Stimulated activated CD8-positive, alpha-beta memory T cell treated with anti-CD3 and anti-CD28 coated beads, Interleukin-4, amount 100 ng/mL, for 4 hours (primary cell): ENCODE results near the gene ACAD11.
"Not testable (repeated sequence)": the region's sequence is repeated elsewhere in the genome, so short reads cannot be mapped to it uniquely, and the experiment has no call there.

Experiments used
- DNase-seq, 2 donors: peaks; one replicate each; pipeline ENCODE4 v3.0.0-alpha.2; 2020; ENCODE audit warnings: low read depth in 2 of 2, low spot score in 1 of 2

ACAD11 gene

GRCh38 chr3:132556036-132556386 is 103.6 kb downstream of the ACAD11 start:
- DNase-seq: not testable (repeated sequence)

GRCh38 chr3:132555306-132556035 is 104.1 kb downstream of the ACAD11 start:
- DNase-seq: no peak

GRCh38 chr3:132554437-132554836 is 105.2 kb downstream of the ACAD11 start:
- DNase-seq: no peak

- DNase-seq: no peak
Observed at GRCh38 chr3:132553826-132554225, 105.8 kb downstream of the ACAD11 start.

GRCh38 chr3:132550579-132551305 is 108.9 kb downstream of the ACAD11 start:
- no peak for DNase-seq

- no peak for DNase-seq
Observed at GRCh38 chr3:132549890-132550578, 109.6 kb downstream of the ACAD11 start.

- DNase-seq: no peak
Observed at GRCh38 chr3:132549169-132549568, 110.4 kb downstream of the ACAD11 start.

GRCh38 chr3:132545471-132545870 is 114.1 kb downstream of the ACAD11 start:
- no peak for DNase-seq

- no peak for DNase-seq
Observed at GRCh38 chr3:132544130-132544529, 115.5 kb downstream of the ACAD11 start.

- no peak for DNase-seq
Observed at GRCh38 chr3:132543011-132543739, 116.4 kb downstream of the ACAD11 start.

- no peak for DNase-seq
Observed at GRCh38 chr3:132542577-132542976, 117.0 kb downstream of the ACAD11 start.

- no peak for DNase-seq
Observed at GRCh38 chr3:132539681-132540080, 119.9 kb downstream of the ACAD11 start.

GRCh38 chr3:132538072-132538471 is 121.5 kb downstream of the ACAD11 start:
- no peak for DNase-seq

GRCh38 chr3:132537297-132537696 is 122.3 kb downstream of the ACAD11 start:
- no peak for DNase-seq

GRCh38 chr3:132536442-132537153 is 123.0 kb downstream of the ACAD11 start:
- DNase-seq: no peak

- peak; percentile 5 to 27 for DNase-seq
Observed at GRCh38 chr3:132535575-132536441, 123.8 kb downstream of the ACAD11 start.

GRCh38 chr3:132530624-132531023 is 129.0 kb downstream of the ACAD11 start:
- no peak for DNase-seq

- DNase-seq: no peak
Observed at GRCh38 chr3:132522353-132522752, 137.3 kb downstream of the ACAD11 start.

GRCh38 chr3:132521901-132522300 is 137.7 kb downstream of the ACAD11 start:
- DNase-seq: no peak

- DNase-seq: no peak
Observed at GRCh38 chr3:132519914-132520313, 139.7 kb downstream of the ACAD11 start.
